ENCODE measurements around the gene GLRX3.
"Not testable (repeated sequence)": the region's sequence is repeated elsewhere in the genome, so short reads cannot be mapped to it uniquely, and the experiment has no call there.

GLRX3 gene

DNA sequence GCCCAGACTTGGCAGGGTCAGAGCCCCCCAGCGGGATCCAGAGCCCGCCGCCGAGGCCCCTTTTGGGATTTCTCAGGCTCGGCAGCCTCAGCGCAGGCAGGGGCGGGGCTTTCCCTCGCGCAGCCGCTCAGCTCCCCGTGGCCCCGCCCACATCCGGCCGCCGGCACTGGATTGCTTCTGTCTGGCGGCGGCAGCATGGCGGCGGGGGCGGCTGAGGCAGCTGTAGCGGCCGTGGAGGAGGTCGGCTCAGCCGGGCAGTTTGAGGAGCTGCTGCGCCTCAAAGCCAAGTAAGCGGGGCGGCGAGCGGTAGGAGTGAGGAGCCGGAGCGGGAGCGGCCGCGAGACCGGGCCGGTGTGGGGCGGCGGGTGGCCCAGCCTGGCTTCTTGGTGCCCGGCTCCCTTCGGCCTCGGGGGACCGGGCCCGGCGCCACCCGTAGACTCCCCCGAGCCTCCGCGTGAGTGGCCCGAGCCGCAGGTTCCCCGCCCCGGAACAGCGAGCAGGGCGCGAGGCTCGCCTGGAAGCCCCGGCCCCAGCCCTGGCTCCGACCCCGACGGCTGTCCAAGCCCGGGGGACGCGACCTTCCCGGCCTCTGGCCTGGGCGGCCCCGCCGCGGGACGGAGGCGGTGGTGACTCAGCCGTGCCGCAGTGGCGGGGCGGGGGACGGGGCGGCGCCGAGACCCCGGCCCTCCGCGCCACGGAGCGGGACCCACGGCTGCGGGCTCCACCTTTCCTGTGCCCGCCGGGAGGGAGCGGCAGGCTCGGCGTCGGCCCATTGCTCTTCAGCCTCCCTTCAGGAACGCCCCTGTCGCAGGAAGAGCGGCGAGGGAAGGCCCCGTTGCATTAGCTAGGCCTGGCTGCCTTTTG is at the start of gene GLRX3:
Gene GLRX3 (plus strand): TSS at position 166 of the 864 bp plus-strand sequence. CDS start 30 bp downstream, at position 196.
- DNase-seq (ENCODE audit: low spot score), result peak; percentile 81

DNA sequence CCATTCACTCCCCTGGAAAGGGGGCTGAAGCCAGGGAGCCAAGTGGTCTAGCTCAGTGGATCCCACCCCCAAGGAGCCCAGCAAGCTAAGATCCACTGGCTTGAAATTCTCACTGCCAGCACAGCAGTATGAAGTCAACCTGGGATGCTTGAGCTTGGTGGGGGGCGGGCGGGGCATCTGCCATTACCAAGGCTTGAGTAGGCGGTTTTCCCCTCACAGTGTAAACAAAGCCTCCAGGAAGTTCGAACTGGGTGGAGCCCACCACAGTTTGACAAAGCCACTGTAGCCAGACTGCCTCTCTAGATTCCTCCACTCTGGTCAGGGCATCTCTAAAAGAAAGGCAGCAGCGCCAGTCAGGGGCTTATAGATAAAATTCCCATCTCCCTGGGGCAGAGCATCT is 45.6 kb upstream of the GLRX3 start:
- DNase-seq (ENCODE audit: low spot score), result not testable (repeated sequence)

DNA sequence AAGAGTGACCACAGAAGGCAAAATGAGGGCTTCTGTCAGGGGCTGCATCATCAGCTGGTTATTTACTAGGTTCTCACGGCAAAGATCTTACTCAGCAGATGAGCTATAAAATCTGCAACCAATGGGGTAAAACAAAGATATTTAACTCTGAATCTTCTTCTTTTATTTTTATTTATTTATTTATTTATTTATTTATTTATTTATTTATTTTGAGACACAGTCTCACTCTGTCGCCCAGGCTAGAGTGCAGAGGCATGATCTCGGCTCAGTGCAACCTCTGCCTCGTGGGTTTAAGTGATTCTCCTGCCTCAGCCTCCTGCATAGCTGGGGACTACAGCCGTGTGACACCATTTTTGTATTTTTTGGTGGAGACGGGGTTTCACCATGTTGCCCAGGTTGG is 36.8 kb upstream of the GLRX3 start:
- DNase-seq (ENCODE audit: low spot score), result no peak

DNA sequence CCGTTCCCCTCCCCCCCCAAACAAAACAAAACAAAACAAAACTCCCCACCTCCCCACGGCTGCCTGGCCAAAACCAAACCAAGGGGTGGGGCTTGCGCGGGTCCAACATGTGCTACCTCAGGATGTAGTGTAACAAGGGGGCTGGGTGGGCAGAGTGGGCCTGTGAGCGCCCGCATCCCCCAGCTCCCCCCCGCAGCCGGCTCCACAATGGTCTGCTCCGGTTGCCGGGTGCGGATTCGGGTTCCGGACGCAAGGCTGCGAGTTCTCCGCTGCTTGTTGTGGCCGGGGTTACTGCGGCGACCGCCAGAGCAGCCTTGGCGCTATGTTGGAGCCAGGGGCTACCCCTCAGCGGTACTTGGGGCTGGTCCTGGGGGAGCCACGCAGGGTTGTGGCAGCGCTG is 30.5 kb upstream of the GLRX3 start:
- DNase-seq (ENCODE audit: low spot score), result no peak

DNA sequence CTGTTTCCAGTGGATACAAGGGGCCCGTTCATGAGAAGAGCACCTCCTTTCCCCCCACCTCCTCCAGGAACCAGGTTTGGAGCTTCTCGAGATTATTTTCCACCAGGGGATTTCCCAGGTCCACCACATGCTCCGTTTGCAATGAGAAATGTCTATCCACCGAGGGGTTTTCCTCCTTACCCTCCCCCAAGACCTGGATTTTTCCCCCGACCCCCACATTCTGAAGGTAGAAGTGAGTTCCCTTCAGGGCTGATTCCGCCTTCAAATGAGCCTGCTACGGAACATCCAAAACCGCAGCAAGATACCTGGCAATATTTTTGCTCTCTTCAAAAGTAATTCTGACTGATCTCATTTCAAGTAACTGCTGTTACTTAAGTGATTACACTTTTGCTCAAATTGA is 28.0 kb upstream of the GLRX3 start:
- not testable (repeated sequence) for DNase-seq (ENCODE audit: low spot score)

DNA sequence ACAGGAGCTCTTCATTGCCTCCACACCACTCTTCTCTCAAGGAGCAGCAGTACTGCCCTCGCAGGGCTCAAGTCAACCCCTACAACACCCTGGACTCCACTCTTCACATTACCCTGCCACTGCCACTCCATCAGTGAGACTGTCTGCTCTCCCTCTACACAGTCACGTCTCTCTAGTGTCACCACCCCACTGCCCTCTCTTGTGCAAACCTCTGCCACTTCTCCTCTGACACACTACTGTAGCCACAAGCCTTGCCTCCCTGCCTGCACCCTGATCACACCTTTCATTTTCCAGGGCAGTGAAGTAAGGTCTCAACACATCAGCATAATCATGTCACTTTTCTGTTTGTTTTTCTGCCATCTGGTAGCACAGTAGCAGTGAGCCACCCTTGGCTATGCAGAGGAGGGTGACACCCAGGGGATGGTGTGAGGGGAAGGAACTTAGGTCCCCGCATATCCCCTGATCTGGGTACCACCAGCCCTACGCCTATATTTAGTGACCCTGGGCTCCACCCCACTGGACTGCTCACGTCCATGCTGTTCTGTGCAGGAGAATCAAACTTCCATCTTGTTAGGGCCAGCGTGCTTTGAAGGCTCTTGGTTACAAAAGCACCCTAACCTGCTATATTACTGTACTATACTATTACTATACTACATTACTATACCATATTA is 27.1 kb upstream of the GLRX3 start:
- DNase-seq (ENCODE audit: low spot score), result no peak

DNA sequence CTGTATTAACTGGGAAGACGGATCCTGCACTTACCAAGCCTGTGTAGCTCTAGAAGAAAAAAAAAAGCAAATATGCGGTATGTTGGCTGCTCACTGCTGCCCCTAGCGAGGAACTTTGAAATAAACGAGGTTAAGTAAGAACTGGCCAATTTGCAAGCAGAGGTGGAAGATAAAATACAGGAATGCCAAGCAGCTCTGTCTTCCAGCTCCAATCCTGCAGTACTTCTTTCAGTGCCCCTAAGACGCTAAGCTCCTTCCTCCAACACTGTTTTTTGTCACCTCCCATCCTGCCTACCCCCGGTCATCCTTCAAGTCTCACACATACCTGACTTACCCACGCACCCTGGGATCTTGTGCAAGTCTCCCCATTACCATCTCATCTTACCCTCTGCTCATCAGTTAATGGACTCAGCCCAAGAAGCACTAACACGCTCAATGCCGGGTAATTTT is 26.4 kb upstream of the GLRX3 start:
- peak; percentile 77 for DNase-seq (ENCODE audit: low spot score)

DNA sequence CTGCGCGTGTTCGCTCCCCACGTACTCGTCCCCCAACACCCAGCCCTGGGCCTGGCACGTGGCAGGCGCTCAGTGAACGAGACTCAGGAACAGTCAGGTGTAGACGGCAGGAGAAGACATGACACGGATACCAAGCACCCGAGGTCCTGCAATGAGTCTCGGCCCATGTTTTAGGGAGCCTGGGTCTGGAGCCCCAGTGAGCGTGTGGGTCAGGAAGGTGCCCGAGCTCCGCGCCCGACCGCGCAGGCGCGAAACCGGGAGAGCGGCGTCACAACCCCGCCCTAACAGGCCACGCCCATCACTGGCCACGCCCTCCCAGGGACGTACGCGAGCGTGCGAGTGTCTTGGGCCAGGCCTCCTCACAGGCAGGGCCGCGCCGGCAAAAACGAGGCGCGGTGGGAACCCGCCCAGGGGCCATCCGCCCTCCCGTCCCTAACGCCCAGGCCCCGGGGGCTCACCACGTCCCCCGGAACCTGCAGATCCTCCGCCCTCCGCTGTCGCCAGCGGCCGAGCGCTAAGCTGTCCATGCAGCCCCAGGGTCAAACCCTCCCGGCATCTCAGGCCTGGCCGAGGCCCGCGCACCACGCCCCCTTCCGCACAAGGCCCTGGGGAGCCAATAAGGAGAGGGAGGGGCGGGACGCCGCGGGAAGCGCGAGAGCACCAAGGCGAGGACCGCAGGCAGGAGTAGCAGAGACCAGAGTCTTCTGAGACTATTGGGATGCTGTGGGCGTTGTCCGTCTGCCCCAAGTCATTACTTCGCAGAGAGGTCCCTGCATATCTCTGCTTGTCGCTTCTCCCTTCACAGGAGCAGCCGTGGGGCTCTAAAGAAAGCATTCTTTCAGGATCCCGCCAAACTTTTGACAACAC is 25.7 kb upstream of the GLRX3 start, which contains the start of gene C10orf143:
Gene C10orf143 (minus strand): TSS at position 585 of the 867 bp plus-strand sequence. CDS start 58 bp downstream, at position 527.
- peak; percentile 97 for DNase-seq (ENCODE audit: low spot score)

DNA sequence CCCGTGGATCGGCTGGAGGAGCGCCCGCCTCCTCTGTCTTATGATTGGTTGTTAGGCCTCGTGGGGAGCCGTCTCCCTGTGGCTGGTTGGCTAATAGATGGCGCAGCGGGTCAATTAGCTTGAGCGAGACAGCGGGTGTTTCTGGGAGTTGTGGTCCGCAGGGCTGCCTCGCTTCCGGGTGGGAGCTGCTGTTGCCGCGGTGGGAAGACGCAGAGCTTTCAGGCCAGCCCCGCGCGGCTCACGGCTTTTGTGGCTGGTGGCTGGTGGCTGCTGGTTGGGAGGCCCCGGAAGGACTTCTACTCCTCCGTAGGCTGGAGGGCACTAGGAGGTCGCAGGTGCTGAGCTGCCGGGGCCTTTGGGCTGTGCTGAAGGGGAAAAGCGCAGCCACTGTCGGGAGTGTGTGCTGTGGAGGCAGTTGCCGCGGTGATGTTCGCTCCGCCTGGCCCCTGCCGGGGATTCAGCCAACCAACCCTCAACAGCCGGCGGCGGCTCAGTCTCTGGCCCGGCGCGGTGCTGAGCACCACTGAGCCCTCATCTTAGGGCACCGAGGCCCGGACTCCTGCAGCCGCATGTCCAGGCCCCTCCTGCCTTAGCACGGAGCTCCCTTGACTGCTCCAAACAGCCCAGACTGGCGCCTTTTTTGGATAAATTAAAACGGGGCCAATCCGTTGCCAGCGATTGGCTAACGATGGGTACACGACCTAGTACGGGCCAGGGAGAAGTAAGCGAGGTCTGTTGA is 24.9 kb upstream of the GLRX3 start:
- DNase-seq (ENCODE audit: low spot score), result peak; percentile 96

DNA sequence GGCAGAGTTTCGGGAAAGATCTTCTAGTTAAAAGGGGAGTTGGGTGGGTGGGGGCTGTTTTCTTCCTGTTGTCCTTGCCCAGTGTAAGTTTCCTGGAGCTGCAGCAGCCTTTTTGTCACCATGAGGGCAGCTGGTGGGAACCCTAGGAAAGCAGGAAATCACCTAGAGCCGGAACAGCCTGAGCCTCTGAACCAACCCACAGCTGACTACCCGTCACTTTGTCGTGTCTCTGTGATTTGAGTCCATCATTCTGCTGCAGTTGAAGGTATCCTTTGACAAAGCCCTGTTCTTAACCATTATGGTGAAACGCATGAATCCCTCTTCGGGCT is 24.4 kb upstream of the GLRX3 start:
- no peak for DNase-seq (ENCODE audit: low spot score)

DNA sequence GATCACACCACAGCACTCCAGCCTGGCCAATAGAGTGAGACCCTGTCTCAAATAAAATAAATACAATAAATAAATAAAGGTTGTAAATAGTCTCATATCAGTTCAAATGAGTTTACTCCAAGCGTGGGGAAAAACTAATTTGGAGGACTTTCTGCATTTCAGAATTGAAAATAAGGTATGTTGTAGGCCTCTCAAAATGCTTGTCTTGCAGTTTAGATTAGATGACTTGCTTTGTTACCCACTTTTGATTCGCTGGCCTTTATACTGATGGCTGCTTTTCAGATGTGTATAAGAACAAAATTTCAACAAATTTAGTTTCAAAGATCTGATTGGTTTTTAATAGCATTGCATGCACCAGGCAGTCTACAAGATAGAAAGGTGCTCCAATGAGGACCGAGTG is 23.4 kb upstream of the GLRX3 start:
- DNase-seq (ENCODE audit: low spot score), result no peak

DNA sequence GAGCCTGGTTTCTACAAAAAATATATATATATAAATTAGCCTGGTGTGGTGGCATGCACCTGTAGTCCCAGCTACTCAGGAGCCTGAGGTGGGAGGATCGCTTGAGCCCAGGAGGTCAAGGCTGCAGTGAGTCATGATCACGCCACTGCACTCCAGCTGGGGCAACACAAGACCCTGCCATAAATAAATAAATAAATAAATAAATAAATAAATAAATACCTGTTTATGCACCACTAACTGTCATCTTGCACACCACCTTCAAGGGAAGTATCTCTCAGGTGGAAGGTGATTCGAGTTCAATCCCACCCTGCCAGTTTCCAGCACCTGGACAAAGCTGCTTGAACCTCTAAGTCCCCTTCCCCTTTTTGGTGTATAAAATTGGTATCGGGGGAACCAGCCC is 19.2 kb upstream of the GLRX3 start:
- DNase-seq (ENCODE audit: low spot score), result not testable (repeated sequence)

DNA sequence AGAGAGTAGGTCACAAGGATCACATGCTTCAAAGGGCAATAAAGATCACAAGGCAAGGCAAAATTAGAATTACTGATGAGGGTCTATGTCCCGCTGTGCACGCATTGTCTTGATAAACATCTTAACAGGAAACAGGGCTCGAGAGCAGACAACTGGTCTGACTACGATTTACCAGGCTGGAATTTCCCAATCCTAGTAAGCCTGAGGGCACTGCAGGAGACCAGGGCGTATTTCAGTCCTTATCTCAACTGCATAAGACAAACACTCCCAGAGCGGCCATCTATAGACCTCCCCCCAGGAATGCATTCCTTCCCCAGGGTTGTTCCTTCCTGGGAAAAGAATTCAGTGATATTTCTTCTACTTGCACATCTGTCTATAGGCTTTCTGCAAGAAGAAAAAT is 18.7 kb upstream of the GLRX3 start:
- DNase-seq (ENCODE audit: low spot score), result not testable (repeated sequence)

DNA sequence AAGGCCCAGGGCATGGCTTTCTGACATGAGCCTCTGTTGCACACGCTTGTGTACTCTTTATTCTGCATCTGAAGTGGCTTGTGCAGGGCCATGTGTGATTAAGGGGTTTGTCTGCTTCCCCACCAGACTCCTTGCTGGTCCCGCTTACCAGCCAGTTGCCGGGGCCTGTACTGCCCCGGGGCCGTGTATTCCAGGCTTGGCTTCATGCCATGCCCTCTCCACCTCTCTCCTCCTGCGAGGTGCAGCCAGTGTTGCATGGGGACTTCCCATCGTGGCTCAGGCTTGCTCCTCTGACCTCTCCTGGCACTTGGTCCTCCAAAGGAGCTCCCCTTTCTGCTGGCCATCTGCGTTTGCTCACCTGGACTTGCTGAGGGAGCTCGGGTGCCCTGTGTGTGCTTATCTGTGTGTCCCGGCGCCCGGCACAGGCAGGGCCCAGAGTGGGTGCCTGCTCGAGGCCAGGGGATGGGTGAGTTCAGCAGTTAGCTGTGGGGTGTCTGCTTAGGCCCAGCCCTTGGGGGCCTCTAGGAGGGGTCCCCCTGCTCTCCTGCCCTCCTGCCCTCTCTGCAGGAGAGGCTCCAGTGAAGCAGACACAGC is 14.6 kb upstream of the GLRX3 start:
- no peak for DNase-seq (ENCODE audit: low spot score)

DNA sequence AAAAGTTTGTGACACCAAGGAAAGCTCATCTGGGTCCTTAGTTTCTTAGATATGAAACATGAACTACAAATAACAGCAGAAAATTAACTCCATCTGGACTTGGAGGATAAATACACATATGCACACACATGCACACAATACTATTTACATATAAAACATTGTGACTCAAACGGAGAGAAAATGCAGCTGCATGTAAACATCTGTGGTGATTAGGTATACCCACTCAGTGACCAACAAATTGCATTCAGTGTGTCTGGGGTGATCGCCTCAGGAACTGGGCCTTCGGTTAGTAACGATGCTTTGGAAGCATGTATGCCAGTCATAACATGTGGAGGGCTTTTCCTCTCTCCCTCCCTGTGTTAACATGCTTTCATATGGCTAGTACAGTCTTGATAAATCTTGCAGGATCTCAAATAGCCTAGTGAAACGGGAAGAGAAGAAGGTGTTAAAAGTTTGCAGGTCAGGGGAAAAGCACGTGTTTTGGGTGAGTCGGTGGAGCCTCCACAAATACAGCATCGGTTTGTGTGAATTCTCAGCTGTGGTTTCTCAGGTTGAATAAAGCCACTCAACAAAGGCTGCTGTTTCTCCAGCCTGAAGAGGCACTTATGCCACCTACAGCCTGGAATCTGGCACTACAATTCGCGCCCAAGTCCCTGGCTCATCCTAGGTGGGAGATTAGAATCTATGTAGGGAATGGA is 8.7 kb upstream of the GLRX3 start:
- peak; percentile 61 for DNase-seq (ENCODE audit: low spot score)

DNA sequence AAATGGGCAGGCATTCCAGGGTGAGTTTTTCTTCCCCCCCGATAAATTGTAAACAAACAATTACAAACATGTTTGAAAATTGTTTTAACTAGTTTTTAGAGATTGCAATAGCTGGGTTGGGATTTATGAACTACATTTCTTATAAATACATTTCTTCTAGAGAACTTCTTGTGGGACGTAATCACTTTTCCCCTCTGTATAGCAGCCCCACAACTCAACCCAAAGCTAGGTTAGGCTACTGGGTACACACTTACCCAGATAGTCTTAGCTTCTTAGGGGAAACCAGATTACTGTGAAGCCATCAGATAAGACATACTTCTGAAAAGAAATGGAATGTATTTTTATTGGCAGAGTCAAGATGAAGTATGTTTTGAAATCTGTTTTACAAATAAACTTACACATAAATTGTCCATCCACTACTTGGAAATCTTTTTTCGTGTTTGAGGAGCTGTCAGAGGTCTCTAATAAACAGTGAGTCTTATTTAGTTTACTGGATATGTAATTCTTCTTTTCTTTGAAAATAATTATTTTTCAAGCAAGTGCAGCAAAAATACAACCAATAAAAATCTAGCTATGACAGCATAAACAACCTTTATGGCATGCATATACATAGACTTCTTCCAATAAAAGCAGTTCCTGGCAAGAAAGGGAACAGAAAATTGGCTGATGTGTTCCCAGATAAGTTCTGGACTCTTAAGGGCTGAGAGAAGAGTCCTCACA is 8.0 kb upstream of the GLRX3 start:
- no peak for DNase-seq (ENCODE audit: low spot score)

DNA sequence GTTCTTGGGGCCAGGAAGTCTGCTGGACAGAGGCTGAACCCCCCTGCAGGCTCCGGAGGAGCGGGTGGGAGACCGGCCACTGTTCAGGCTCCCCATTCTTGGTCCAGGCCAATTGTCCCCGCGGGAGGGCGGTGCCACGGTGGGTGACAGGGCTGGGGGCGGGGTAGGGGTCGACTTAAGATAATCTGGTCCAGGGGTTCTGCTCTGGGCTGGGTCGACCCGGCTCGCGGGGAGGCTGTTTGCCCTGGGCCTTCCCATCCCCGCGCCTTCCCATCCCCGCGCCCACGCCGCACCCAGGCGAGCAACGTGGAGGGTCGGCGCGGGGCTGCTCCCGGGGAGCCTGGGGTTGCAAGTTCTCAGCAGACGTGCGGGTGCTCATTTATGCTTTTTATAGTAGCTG is 7.3 kb upstream of the GLRX3 start:
- DNase-seq (ENCODE audit: low spot score), result no peak

DNA sequence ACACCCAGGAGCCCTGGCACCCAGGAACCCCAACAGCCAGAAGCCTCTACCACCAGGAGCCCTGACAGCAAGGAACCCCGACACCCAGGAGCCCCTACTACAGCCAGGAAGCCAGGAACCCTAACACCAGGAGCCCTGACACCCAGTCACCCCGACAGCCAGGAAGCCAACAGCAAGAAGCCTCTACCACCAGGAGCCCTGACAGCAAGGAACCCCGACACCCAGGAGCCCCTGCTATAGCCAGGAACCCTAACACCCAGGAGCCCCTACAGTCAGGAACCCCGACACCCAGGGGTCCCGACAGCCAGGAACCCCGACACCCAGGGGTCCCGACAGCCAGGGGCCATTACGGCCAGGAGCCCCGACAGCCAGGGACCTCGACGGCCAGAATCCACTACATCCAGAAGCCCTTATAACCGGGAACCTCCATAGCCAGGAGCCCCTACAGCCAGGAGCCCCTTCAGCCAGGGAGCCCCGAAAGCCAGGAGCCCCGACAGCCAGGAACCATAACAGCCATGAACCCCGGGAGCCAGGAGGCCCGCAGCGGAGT is 440 bp upstream of the GLRX3 start:
- DNase-seq (ENCODE audit: low spot score), result no peak

DNA sequence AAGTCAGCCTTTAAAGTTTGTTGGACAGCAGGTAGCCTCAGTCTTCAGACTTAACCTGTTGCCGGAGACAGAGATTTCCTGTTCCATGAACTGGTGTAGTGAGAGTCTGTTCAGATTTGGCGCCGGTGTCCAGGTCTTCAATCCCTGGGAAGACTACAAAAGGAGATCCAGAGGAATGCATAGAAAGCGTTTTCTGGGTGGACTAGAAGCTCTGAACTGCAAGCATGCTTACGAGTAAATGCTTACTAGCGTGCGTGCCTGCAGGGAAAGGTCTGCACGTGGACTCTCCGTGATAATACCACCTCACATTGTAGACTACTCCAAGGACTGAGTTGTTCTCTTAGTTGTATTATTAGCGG is 878 bp downstream of the GLRX3 start:
- no peak for DNase-seq (ENCODE audit: low spot score)

All from CD4-positive, alpha-beta T cell treated with Interleukin-6 at 100 ng/mL for 8 hours (primary cell).